OCI-LY7 (cell line): Measurements from ENCODE around the gene TEX9. TPM values are rescaled to one million over a fixed set of nuclear protein-coding genes. Genes with fewer than 3 reads are reported as not detected.
"Not testable (repeated sequence)": the region's sequence is repeated elsewhere in the genome, so short reads cannot be mapped to it uniquely, and the experiment has no call there.

Source experiments
- Bru-seq: library from RNA; stranded (reverse); fragments of 400-500 nt; gene quantifications from one replicate; lab custom pipeline; 2021; lab: Mats Ljungman, UMichigan
- BruChase-seq, 2 experiments: library from RNA; stranded (reverse); fragments of 400-500 nt; gene quantifications; one replicate each; lab custom pipeline; 2021; lab: Mats Ljungman, UMichigan
- BruUV-seq: library from RNA; stranded (reverse); fragments of 400-500 nt; replicated peaks from 2 replicates; lab custom pipeline; 2021; lab: Mats Ljungman, UMichigan
- CTCF ChIA-PET: fragments of 300-600 bp; sonication (Branson Sonifier 250); formaldehyde crosslinking; loops from one replicate; lab custom pipeline; 2022; ENCODE audit warnings: antibody characterized with exemption; ENCODE audit not compliant: unreplicated experiment; lab: Charles Lee
- POLR2A ChIA-PET: fragments of 300-600 bp; sonication (Branson Sonifier 250); formaldehyde crosslinking; loops from one replicate; lab custom pipeline; 2022; ENCODE audit warnings: antibody characterized with exemption; lab: Charles Lee
- DNase-seq: peaks from one replicate; pipeline ENCODE4 v3.0.0-alpha.2; 2015; ENCODE audit warnings: low spot score
- H2AFZ ChIP-seq: fragments of 200-600 bp; sonication (generic), shearing (Covaris generic); 2 replicates; pipeline ENCODE4 v1.6.1; 2014; ENCODE audit warnings: mild to moderate bottlenecking, antibody characterized with exemption, low read length, moderate library complexity
- H3K27ac ChIP-seq: fragments of 200-600 bp; sonication (generic); 2 replicates; pipeline ENCODE4 v1.5.1; 2014; ENCODE audit warnings: mixed run types, low read depth, mild to moderate bottlenecking, moderate library complexity, low read length, inconsistent platforms; ENCODE audit not compliant: poor library complexity, severe bottlenecking
- H3K36me3 ChIP-seq: fragments of 200-600 bp; sonication (generic); 2 replicates; pipeline ENCODE4 v1.6.1; 2014; ENCODE audit warnings: mild to moderate bottlenecking, antibody characterized with exemption, low read length, moderate library complexity, mixed read lengths; ENCODE audit not compliant: insufficient read depth
- H3K4me1 ChIP-seq: fragments of 200-600 bp; sonication (generic); 2 replicates; pipeline ENCODE4 v1.5.1; 2014; ENCODE audit warnings: mild to moderate bottlenecking, low read length; ENCODE audit not compliant: insufficient read depth, poor library complexity, severe bottlenecking
- H3K4me2 ChIP-seq: fragments of 200-600 bp; sonication (generic); 2 replicates; pipeline ENCODE4 v1.6.1; 2014; ENCODE audit warnings: mild to moderate bottlenecking, low read length
- H3K4me3 ChIP-seq: fragments of 200-600 bp; sonication (generic); 2 replicates; pipeline ENCODE4 v1.5.1; 2014; ENCODE audit warnings: mild to moderate bottlenecking, low read depth, low read length; ENCODE audit not compliant: poor library complexity, severe bottlenecking
- H3K79me2 ChIP-seq: fragments of 200-600 bp; sonication (generic); 2 replicates; pipeline ENCODE4 v1.6.1; 2016; ENCODE audit warnings: low read depth, mild to moderate bottlenecking, low read length, moderate library complexity, mixed read lengths; ENCODE audit not compliant: insufficient read depth
- H3K9me2 ChIP-seq: fragments of 200-600 bp; sonication (generic); 2 replicates; pipeline ENCODE4 v1.6.1; 2016; ENCODE audit warnings: mild to moderate bottlenecking, low read length, mixed read lengths; ENCODE audit not compliant: insufficient read depth
- H3K9me3 ChIP-seq: fragments of 200-600 bp; sonication (generic); 2 replicates; pipeline ENCODE4 v1.6.1; 2014; ENCODE audit warnings: mild to moderate bottlenecking, mixed run types, low read length, mixed read lengths
- H4K20me1 ChIP-seq: fragments of 200-600 bp; sonication (generic); 2 replicates; pipeline ENCODE4 v1.6.1; 2014; ENCODE audit warnings: mild to moderate bottlenecking, antibody characterized with exemption, low read length, moderate library complexity, mixed read lengths; ENCODE audit not compliant: insufficient read depth
- CTCF ChIP-seq: fragments of 200-600 bp; sonication (generic); conservative IDR thresholded peaks from 2 replicates; pipeline ENCODE4 v1.5.1; 2014; ENCODE audit warnings: mild to moderate bottlenecking, antibody characterized with exemption, low read length, moderate library complexity, mixed read lengths
- EZH2phosphoT487 ChIP-seq: fragments of 200-600 bp; sonication (generic); IDR thresholded peaks from 2 replicates; pipeline ENCODE4 v1.6.1; 2018; ENCODE audit warnings: low read depth, borderline replicate concordance, mild to moderate bottlenecking, mixed run types, antibody characterized with exemption, low read length, moderate library complexity, mixed read lengths
- intact Hi-C: fragments of 100-400 bp; cut with micrococcal nuclease; formaldehyde crosslinking; loops from one replicate; pipeline ENCODE4 v1.10.0; 2022; ENCODE audit not compliant: unreplicated experiment
- long read RNA-seq: library from polyadenylated mRNA; stranded (forward); transcript quantifications from one replicate; pipeline ENCODE4 v2.0.0, GENCODE V29; 2022
- total RNA-seq, 2 experiments: library from RNA; depleted of rRNA in 1 of 2; stranded (reverse); fragments of >200 nt in 1 of 2; shearing (Covaris generic) in 1 of 2; gene quantifications; 2 replicates each; pipeline ENCODE4 v1.2.3, GENCODE V29; 2014 to 2022

Gene TEX9
- total RNA-seq (2014; rRNA removed; shearing (Covaris generic)) (16.9 and 20.0 TPM in 2 replicates), total RNA-seq (2022) (43.5 and 44.6 TPM in 2 replicates), Bru-seq, nascent RNA (percentile 86 among the genes with signal in this experiment), BruChase-seq, experiment 1, labeled RNA remaining after a 6-hour chase (percentile 80 among the genes with signal in this experiment), BruChase-seq, experiment 2, labeled RNA remaining after a 2-hour chase (percentile 90 among the genes with signal in this experiment)
- long read RNA-seq, partial matches to known transcripts, result 20 of 57 reads
- long read RNA-seq, other reads (novel, unspliced or antisense), result 37 of 57 reads

GRCh38 chr15:56365075-56365711, at the start of gene TEX9:
Gene TEX9, plus strand, starts transcription at chr15:56365426. Its CDS starts 25 bp downstream, at chr15:56365451.
- DNase-seq, result peak; percentile 93
- intact Hi-C loops, result loop anchor here (5.0 to 10.0 kb wide), 4 partner anchors 62 to 373 kb away; partner anchors contain the start of gene NEDD4
- BruUV-seq, result no TSS peak
- peak within 1 kb of the TSS; percentile 93 for H3K27ac ChIP-seq
- no peaks in the 10 kb centered on the region for H4K20me1 ChIP-seq
- peak within 1 kb of the TSS; percentile 73 for H3K4me2 ChIP-seq
- ChIA-PET CTCF (no interaction called here), POLR2A (interaction anchor here (0.7 to 1.9 kb wide), 7 partner anchors 8 to 187 kb away, joined by 3 to 10 read pairs (median 3); no protein-coding TSS in a partner anchor)
- no peaks in the 10 kb centered on the region for H3K9me2 ChIP-seq
- H3K4me1 ChIP-seq, result peaks cover 18% of the 10 kb centered on the region
- H3K4me3 ChIP-seq, result peak within 1 kb of the TSS; percentile 88
- peaks cover 10% of the 10 kb centered on the region for H3K9me3 ChIP-seq
- no peak for TF ChIP-seq EZH2phosphoT487
- no peak for TF ChIP-seq CTCF
- H3K79me2 ChIP-seq, result peaks cover 49% of the 10 kb centered on the region
- no peaks in the 10 kb centered on the region; the same call in 1 of the 2 replicates for H3K36me3 ChIP-seq
- peak within 1 kb of the TSS; percentile 82 for H2AFZ ChIP-seq

DNA sequence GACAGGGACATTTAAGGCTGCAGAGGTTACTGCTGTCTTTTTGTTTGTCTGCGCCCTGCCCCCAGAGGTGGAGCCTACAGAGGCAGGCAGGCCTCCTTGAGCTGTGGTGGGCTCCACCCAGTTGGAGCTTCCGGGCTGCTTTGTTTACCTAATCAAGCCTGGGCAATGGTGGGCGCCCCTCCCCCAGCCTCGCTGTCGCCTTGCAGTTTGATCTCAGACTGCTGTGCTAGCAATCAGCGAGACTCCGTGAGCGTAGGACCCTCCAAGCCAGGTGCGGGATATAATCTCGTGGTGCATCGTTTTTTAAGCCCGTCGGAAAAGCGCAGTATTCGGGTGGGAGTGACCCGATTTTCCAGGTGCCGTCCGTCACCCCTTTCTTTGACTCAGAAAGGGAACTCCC, 48.7 kb upstream of the TEX9 start:
- H3K4me1 ChIP-seq, H3K79me2 ChIP-seq, POLR2A ChIA-PET, BruUV-seq, H3K36me3 ChIP-seq, H3K4me2 ChIP-seq, H3K9me2 ChIP-seq, intact Hi-C loops, DNase-seq, H2AFZ ChIP-seq, H3K27ac ChIP-seq, H3K4me3 ChIP-seq, H4K20me1 ChIP-seq, CTCF ChIA-PET: not testable (repeated sequence)
- peaks cover 11% of the 10 kb centered on the region; the same call in 1 of the 2 replicates for H3K9me3 ChIP-seq

- intact Hi-C loops, result no loop called here
- no peak overlapping the region for H3K4me2 ChIP-seq
- H2AFZ ChIP-seq, result no peak overlapping the region
- H3K4me1 ChIP-seq, result no peaks in the 10 kb centered on the region
- no peaks in the 10 kb centered on the region for H3K79me2 ChIP-seq
- H3K4me3 ChIP-seq, result no peak overlapping the region
- H3K9me2 ChIP-seq, result no peaks in the 10 kb centered on the region
- POLR2A ChIA-PET, result interaction anchor here (1.2 kb wide), 1 partner anchor 19 kb away, joined by 6 read pairs; no protein-coding TSS in a partner anchor
- CTCF ChIA-PET, result no interaction called here
- peaks cover 11% of the 10 kb centered on the region; the same call in 1 of the 2 replicates for H3K9me3 ChIP-seq
- no TSS peak for BruUV-seq
- no peak overlapping the region for H3K27ac ChIP-seq
- no peak for TF ChIP-seq EZH2phosphoT487
- no peak for TF ChIP-seq CTCF
- no peak for DNase-seq
- H4K20me1 ChIP-seq, result no peaks in the 10 kb centered on the region
- H3K36me3 ChIP-seq, result no peaks in the 10 kb centered on the region
Observed at GRCh38 chr15:56320316-56320715, 44.9 kb upstream of the TEX9 start.
